ENCODE results near the gene JMJD8.
A peak's percentile ranks its signal among the peaks of the same experiment; 100 is the strongest.

The JMJD8 gene

GRCh38 chr16:698911-699671, 15.0 kb upstream of the JMJD8 start:
- Histone ChIP-seq H3K4me1 (ENCODE audit: control insufficient read depth, insufficient read depth, low read length) (no peaks in the 10 kb centered on the region), H3K9me3 (ENCODE audit: control insufficient read depth, insufficient read depth, low read depth, low read length) (no peaks in the 10 kb centered on the region), H3K4me3 (ENCODE audit: low read depth, low read length) (no peak overlapping the region), H3K36me3 (ENCODE audit: control insufficient read depth in 2 of 2, insufficient read depth in 1 of 2, low read length in 2 of 2) (no peaks in the 10 kb centered on the region), H3K27ac (ENCODE audit: extremely low read depth, low read depth, low read length) (no peak overlapping the region)
- TF ChIP-seq ZBTB6 (tag by site-specific recombination; IDR thresholded peaks at IDR 0.05) = peak; percentile 36; the same call in 1 of the 2 replicates
- TF ChIP-seq ZNF830 (tag by site-specific recombination; IDR thresholded peaks at IDR 0.05; ENCODE audit: low read depth) = no peak
- TF ChIP-seq ZNF366 (tag by site-specific recombination; conservative IDR thresholded peaks at IDR 0.05) = 0 out of 2 replicates have a peak, but pooled peaks have one; percentile 44
- peak; percentile 44; the same call in 1 of the 2 replicates for TF ChIP-seq HIC1 (tag by site-specific recombination; IDR thresholded peaks at IDR 0.05)
- TF ChIP-seq ATF2 (tag by site-specific recombination; IDR thresholded peaks at IDR 0.05; ENCODE audit: low read depth) = no peak
- peak; percentile 42; the same call in 1 of the 2 replicates for TF ChIP-seq ZNF362 (tag by site-specific recombination; IDR thresholded peaks at IDR 0.05)
- POLR2A ChIA-PET = interaction anchor here (0.7 to 1.1 kb wide), 2 partner anchors 9 to 83 kb away, joined by 3 to 6 read pairs; partner anchors contain the start of gene WDR24
- CTCF ChIA-PET = no interaction called here

- H3K27ac ChIP-seq (ENCODE audit: extremely low read depth, low read depth, low read length) = no peak overlapping the region; the same call in 1 of the 2 replicates
- no peaks in the 10 kb centered on the region for H3K4me1 ChIP-seq (ENCODE audit: control insufficient read depth, insufficient read depth, low read length)
- ChIA-PET POLR2A (interaction anchor here (0.9 to 1.9 kb wide), 13 partner anchors 9 to 111 kb away, joined by 3 to 8 read pairs (median 4); partner anchors contain the start of genes ANTKMT, JMJD8, RHBDL1 and STUB1), CTCF (interaction anchor here (0.6 to 2.0 kb wide), 5 partner anchors 9 to 287 kb away, joined by 3 to 8 read pairs (median 4); no protein-coding TSS in a partner anchor)
- H3K4me3 ChIP-seq (ENCODE audit: low read depth, low read length) = peak overlapping the region; percentile 25
- H3K9me3 ChIP-seq (ENCODE audit: control insufficient read depth, insufficient read depth, low read depth, low read length) = no peaks in the 10 kb centered on the region
- H3K36me3 ChIP-seq (ENCODE audit: control insufficient read depth in 2 of 2, insufficient read depth in 1 of 2, low read length in 2 of 2) = no peaks in the 10 kb centered on the region
- TF ChIP-seq ZBTB26 (tag by site-specific recombination; optimal IDR thresholded peaks at IDR 0.05) = peak; percentile 92
- no peak for TF ChIP-seq REPIN1 (tag by site-specific recombination; IDR thresholded peaks at IDR 0.05; ENCODE audit: low read depth)
- TF ChIP-seq OSR2 (tag by site-specific recombination; IDR thresholded peaks at IDR 0.05) = no peak
- no peak for TF ChIP-seq ZNF639 (tag by site-specific recombination; IDR thresholded peaks at IDR 0.05)
- peak; percentile 81 for TF ChIP-seq ZBTB8A (tag by site-specific recombination; IDR thresholded peaks at IDR 0.05)
- TF ChIP-seq ZBTB1 (tag by site-specific recombination; IDR thresholded peaks at IDR 0.05) = no peak
- no peak for TF ChIP-seq ZNF350 (tag by site-specific recombination; IDR thresholded peaks at IDR 0.05)
- peak; percentile 77; the same call in 1 of the 2 replicates for TF ChIP-seq YY2 (tag by site-specific recombination; IDR thresholded peaks at IDR 0.05)
- no peak for TF ChIP-seq ZNF529 (tag by site-specific recombination; IDR thresholded peaks at IDR 0.05; ENCODE audit: insufficient replicate concordance)
- no peak for TF ChIP-seq ZNF768 (tag by site-specific recombination; IDR thresholded peaks at IDR 0.05)
- no peak for TF ChIP-seq REST (tag by site-specific recombination; IDR thresholded peaks at IDR 0.05)
Observed at GRCh38 chr16:695355-696089, 11.4 kb upstream of the JMJD8 start.

Measured in HEK293 (cell line).